GM12864 (cell line): Measurements from ENCODE around the gene GAB3.

Experiments
- DNase-seq: peaks from one replicate; pipeline ENCODE4 v3.0.0-alpha.2; 2011; ENCODE audit warnings: low read depth
- H3K4me3 ChIP-seq: 2 replicates; pipeline ENCODE4 v1.5.1; 2011; ENCODE audit warnings: mild to moderate bottlenecking, low read depth, low read length, control low read depth
- CTCF ChIP-seq: IDR thresholded peaks from 2 replicates; pipeline ENCODE4 v1.5.1; 2011; ENCODE audit warnings: low read depth, mild to moderate bottlenecking, moderate library complexity, low read length, control low read depth, inconsistent platforms; ENCODE audit errors: missing control alignments

The GAB3 gene

GRCh38 chrX:154737136-154737535, 13.7 kb downstream of the GAB3 start:
- DNase-seq, result no peak
- TF ChIP-seq CTCF, result no peak

GRCh38 chrX:154735695-154736393, 15.0 kb downstream of the GAB3 start:
- H3K4me3 ChIP-seq, result no peak overlapping the region
- no peak for TF ChIP-seq CTCF
- DNase-seq, result no peak

More at GRCh38 chrX:154737136-154737535, 13.7 kb downstream of the GAB3 start:
- H3K4me3 ChIP-seq, result no peak overlapping the region

GRCh38 chrX:154734061-154734781, 16.7 kb downstream of the GAB3 start:
- H3K4me3 ChIP-seq, result no peak overlapping the region; the same call in 1 of the 2 replicates
- no peak for TF ChIP-seq CTCF

GRCh38 chrX:154733066-154733425, 17.8 kb downstream of the GAB3 start:
- no peak for DNase-seq
- no peak overlapping the region for H3K4me3 ChIP-seq
- TF ChIP-seq CTCF, result no peak

More at GRCh38 chrX:154734061-154734781, 16.7 kb downstream of the GAB3 start:
- DNase-seq, result no peak

- TF ChIP-seq CTCF, result no peak
- no peak overlapping the region for H3K4me3 ChIP-seq
- DNase-seq, result no peak
Measured at GRCh38 chrX:154732421-154733065, 18.3 kb downstream of the GAB3 start.

- no peak for TF ChIP-seq CTCF
- H3K4me3 ChIP-seq, result no peak overlapping the region
- no peak for DNase-seq
Measured at GRCh38 chrX:154731881-154732280, 19.0 kb downstream of the GAB3 start.
